WTC11 (cell line): ENCODE measurements around the gene LOXL4. TPM values are rescaled to one million over a fixed set of nuclear protein-coding genes. Genes with fewer than 3 reads are reported as not detected.

Source experiments
- ATAC-seq: fragments of 200-7000 bp; cut with Tn5 transposase; 2 replicates; pipeline ENCODE4 v1.10.0; 2021; ENCODE audit warnings: mild to moderate bottlenecking, moderate library complexity
- CTCF ChIA-PET: fragments of 300-600 bp; sonication (Branson Sonifier 250); formaldehyde crosslinking; loops from one replicate; lab custom pipeline; 2021; ENCODE audit warnings: antibody characterized with exemption; lab: Charles Lee
- POLR2A ChIA-PET: fragments of 350-600 bp; sonication (Branson Sonifier 250); formaldehyde crosslinking; loops from one replicate; lab custom pipeline; 2021; ENCODE audit warnings: antibody characterized with exemption; lab: Charles Lee
- DNase-seq: peaks from one replicate; pipeline ENCODE4 v3.0.0; 2021; ENCODE audit warnings: low spot score
- H3K27ac Mint-ChIP-seq: 2 replicates; pipeline ENCODE4 v1.8.0; 2021; ENCODE audit warnings: mixed read lengths
- H3K27me3 Mint-ChIP-seq: 2 replicates; pipeline ENCODE4 v1.8.0; 2021; ENCODE audit warnings: low read depth, mild to moderate bottlenecking, moderate library complexity, mixed read lengths
- H3K36me3 Mint-ChIP-seq: 2 replicates; pipeline ENCODE4 v1.8.0; 2021; ENCODE audit warnings: mixed read lengths
- H3K4me1 Mint-ChIP-seq: 2 replicates; pipeline ENCODE4 v1.8.0; 2022; ENCODE audit warnings: mixed read lengths
- H3K4me3 Mint-ChIP-seq: 2 replicates; pipeline ENCODE4 v1.8.0; 2021; ENCODE audit warnings: mild to moderate bottlenecking, moderate library complexity, mixed read lengths
- H3K9me3 Mint-ChIP-seq: 2 replicates; pipeline ENCODE4 v1.8.0; 2021; ENCODE audit warnings: mixed read lengths
- CBFB ChIP-seq: sonication (generic); formaldehyde crosslinking; IDR thresholded peaks from 2 replicates; pipeline ENCODE4 v1.8.1; 2022; ENCODE audit warnings: mild to moderate bottlenecking, low read depth, missing genetic modification reagents
- ETV6 ChIP-seq: sonication (generic); formaldehyde crosslinking; IDR thresholded peaks from 2 replicates; pipeline ENCODE4 v1.8.1; 2022; ENCODE audit warnings: mild to moderate bottlenecking, missing genetic modification reagents
- FOXP1 ChIP-seq: sonication (generic); formaldehyde crosslinking; IDR thresholded peaks from 2 replicates; pipeline ENCODE4 v1.8.0; 2022; ENCODE audit warnings: missing genetic modification reagents, mild to moderate bottlenecking, moderate library complexity, borderline replicate concordance
- MXD4 ChIP-seq: fragments of 250-450 bp; sonication (Bioruptor Pico); IDR thresholded peaks from 2 replicates; pipeline ENCODE4 v1.8.0; 2021; ENCODE audit warnings: mild to moderate bottlenecking, moderate library complexity, borderline replicate concordance
- TEAD4 ChIP-seq: sonication (generic); formaldehyde crosslinking; IDR thresholded peaks from 2 replicates; pipeline ENCODE4 v1.8.0; 2022; ENCODE audit warnings: mild to moderate bottlenecking, missing genetic modification reagents
- ZNF121 ChIP-seq: sonication (generic); formaldehyde crosslinking; IDR thresholded peaks from 2 replicates; pipeline ENCODE4 v1.8.0; 2023; ENCODE audit warnings: missing genetic modification reagents
- ZNF423 ChIP-seq: fragments of 250-450 bp; sonication (Bioruptor Pico); IDR thresholded peaks from 2 replicates; pipeline ENCODE4 v2.1.2; 2022; ENCODE audit warnings: mild to moderate bottlenecking, moderate library complexity
- total RNA-seq: library from RNA; stranded (reverse); gene quantifications from 3 replicates; pipeline ENCODE4 v1.2.3, GENCODE V29; 2021
- TF ChIP-seq, protein P1 (sequence below): sonication (generic); formaldehyde crosslinking; IDR thresholded peaks from 2 replicates; pipeline ENCODE4 v1.8.1; 2023; ENCODE audit warnings: mild to moderate bottlenecking, missing genetic modification reagents
- TF ChIP-seq, protein P2 (sequence below): sonication (generic); formaldehyde crosslinking; IDR thresholded peaks from 2 replicates; pipeline ENCODE4 v1.8.1; 2022; ENCODE audit warnings: low read depth, mild to moderate bottlenecking, moderate library complexity, missing genetic modification reagents, borderline replicate concordance

The LOXL4 gene
- total RNA-seq, 1 experiment from 2014 or later, result 0.35 TPM

- Mint-ChIP-seq H3K9me3 (no peaks in the 10 kb centered on the region), H3K36me3 (no peaks in the 10 kb centered on the region), H3K27me3 (no peaks in the 10 kb centered on the region), H3K27ac (no peak overlapping the region), H3K4me3 (no peak overlapping the region), H3K4me1 (peaks cover 6% of the 10 kb centered on the region)
- ChIA-PET POLR2A (interaction anchor here (0.8 kb wide), 1 partner anchor 12 kb away, joined by 3 read pairs; no protein-coding TSS in a partner anchor), CTCF (interaction anchor here (0.7 to 1.5 kb wide), 4 partner anchors 31 to 174 kb away, joined by 3 to 5 read pairs (median 4); no protein-coding TSS in a partner anchor)
- DNase-seq (no peak), ATAC-seq (no peak)
- TF ChIP-seq MXD4, result no peak
- TF ChIP-seq, protein P1, sequence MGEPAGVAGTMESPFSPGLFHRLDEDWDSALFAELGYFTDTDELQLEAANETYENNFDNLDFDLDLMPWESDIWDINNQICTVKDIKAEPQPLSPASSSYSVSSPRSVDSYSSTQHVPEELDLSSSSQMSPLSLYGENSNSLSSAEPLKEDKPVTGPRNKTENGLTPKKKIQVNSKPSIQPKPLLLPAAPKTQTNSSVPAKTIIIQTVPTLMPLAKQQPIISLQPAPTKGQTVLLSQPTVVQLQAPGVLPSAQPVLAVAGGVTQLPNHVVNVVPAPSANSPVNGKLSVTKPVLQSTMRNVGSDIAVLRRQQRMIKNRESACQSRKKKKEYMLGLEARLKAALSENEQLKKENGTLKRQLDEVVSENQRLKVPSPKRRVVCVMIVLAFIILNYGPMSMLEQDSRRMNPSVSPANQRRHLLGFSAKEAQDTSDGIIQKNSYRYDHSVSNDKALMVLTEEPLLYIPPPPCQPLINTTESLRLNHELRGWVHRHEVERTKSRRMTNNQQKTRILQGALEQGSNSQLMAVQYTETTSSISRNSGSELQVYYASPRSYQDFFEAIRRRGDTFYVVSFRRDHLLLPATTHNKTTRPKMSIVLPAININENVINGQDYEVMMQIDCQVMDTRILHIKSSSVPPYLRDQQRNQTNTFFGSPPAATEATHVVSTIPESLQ, result no peak
- TF ChIP-seq TEAD4, result no peak
- TF ChIP-seq ETV6 (CRISPR knock-in tag), result no peak
- TF ChIP-seq FOXP1, result no peak
- 0 out of 2 replicates have a peak, but pooled peaks have one; percentile 60 for TF ChIP-seq ZNF121 (CRISPR knock-in tag)
- TF ChIP-seq, protein P2, sequence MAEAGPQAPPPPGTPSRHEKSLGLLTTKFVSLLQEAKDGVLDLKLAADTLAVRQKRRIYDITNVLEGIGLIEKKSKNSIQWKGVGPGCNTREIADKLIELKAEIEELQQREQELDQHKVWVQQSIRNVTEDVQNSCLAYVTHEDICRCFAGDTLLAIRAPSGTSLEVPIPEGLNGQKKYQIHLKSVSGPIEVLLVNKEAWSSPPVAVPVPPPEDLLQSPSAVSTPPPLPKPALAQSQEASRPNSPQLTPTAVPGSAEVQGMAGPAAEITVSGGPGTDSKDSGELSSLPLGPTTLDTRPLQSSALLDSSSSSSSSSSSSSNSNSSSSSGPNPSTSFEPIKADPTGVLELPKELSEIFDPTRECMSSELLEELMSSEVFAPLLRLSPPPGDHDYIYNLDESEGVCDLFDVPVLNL (CRISPR knock-in tag), result no peak
- no peak for TF ChIP-seq CBFB (CRISPR knock-in tag)
- TF ChIP-seq ZNF423 (CRISPR knock-in tag), result no peak
Observed at GRCh38 chr10:98201760-98202159, 66.2 kb downstream of the LOXL4 start.

Other genes with a start within 250 kb of the LOXL4 start
- 1.1 to 1.7 TPM (median 1.2 TPM) in 3 replicates for gene CRTAC1, start 237.6 kb downstream of the LOXL4 start, total RNA-seq
- 14.0 to 15.0 TPM (median 14.7 TPM) in 3 replicates for gene R3HCC1L, start 133.5 kb downstream of the LOXL4 start, total RNA-seq
- gene PYROXD2, start 147.0 kb upstream of the LOXL4 start, total RNA-seq, result 7.0 to 8.6 TPM (median 8.1 TPM) in 3 replicates
- 43.4 to 49.3 TPM (median 47.4 TPM) in 3 replicates for gene HPS1, start 178.7 kb upstream of the LOXL4 start, total RNA-seq